ENCODE results near the gene NFIB.

DNA sequence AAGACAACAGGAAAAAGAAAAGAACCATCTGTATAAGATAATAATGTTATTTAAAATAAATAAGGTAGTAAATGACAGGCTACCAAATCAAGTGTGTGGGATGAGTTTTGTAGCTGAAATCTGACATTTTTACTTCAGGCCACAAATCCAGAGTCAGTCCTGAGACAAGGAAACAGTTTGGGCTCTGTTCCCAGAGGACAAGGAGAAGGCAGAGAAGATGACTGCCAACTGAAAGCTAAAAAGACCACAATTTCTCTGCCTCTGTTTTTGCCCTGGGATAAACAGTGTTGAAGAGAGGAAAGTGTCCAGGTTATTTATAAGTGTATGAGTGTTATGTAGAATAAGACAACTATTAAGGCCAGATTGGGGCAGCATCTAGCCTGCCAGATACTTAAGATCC is 180.5 kb downstream of the NFIB start:
- TF ChIP-seq CTCF (IDR thresholded peaks at IDR 0.05; ENCODE audit: insufficient read depth, low read depth, low read length) (no peak), EZH2 (IDR thresholded peaks at IDR 0.05; ENCODE audit: insufficient read depth, low read length) (no peak)
